WERI-Rb-1 (cell line): ENCODE results near the gene LRG1.

Experiments used
- DNase-seq: peaks from one replicate; pipeline ENCODE4 v3.0.0-alpha.2; 2020
- H3K27ac ChIP-seq: fragments of 250-450 bp; sonication (Bioruptor Pico); 2 replicates; pipeline ENCODE4 v1.5.1; 2020; ENCODE audit warnings: mild to moderate bottlenecking, moderate library complexity
- H3K27me3 ChIP-seq: fragments of 250-450 bp; sonication (Bioruptor Pico); 2 replicates; pipeline ENCODE4 v1.5.1; 2021; ENCODE audit warnings: mild to moderate bottlenecking, low read depth, moderate library complexity; ENCODE audit not compliant: insufficient read depth, severe bottlenecking
- H3K36me3 ChIP-seq: fragments of 250-450 bp; sonication (Bioruptor Pico); 2 replicates; pipeline ENCODE4 v1.5.1; 2020; ENCODE audit warnings: mild to moderate bottlenecking, moderate library complexity
- H3K4me3 ChIP-seq: 2 replicates; pipeline ENCODE4 v1.5.1; 2011; ENCODE audit warnings: low read depth, mild to moderate bottlenecking, control low read depth, low read length
- H3K9me3 ChIP-seq: fragments of 250-450 bp; sonication (Bioruptor Pico); 2 replicates; pipeline ENCODE4 v1.5.1; 2021; ENCODE audit warnings: mild to moderate bottlenecking, moderate library complexity; ENCODE audit not compliant: severe bottlenecking
- TF ChIP-seq, protein P1 (sequence below): IDR thresholded peaks from 2 replicates; pipeline ENCODE4 v1.5.1; 2011; ENCODE audit warnings: low read depth, mild to moderate bottlenecking, control low read depth, inconsistent platforms, low read length

Gene LRG1

DNA sequence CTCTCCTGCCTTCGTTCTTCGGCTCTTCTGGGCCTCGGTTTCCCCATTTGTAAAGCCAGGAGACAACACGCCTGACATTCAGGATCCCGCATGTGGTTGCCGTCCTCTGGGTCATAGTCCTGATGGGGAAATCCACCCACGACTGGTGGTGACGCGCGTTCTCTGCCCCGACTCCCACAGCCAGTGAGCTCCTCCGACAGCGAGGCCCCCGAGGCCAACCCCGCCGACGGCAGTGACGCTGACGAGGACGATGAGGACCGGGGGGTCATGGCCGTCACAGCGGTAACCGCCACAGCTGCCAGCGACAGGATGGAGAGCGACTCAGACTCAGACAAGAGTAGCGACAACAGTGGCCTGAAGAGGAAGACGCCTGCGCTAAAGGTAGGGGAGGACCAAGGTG, 51.3 kb downstream of the LRG1 start:
- TF ChIP-seq, protein P1, sequence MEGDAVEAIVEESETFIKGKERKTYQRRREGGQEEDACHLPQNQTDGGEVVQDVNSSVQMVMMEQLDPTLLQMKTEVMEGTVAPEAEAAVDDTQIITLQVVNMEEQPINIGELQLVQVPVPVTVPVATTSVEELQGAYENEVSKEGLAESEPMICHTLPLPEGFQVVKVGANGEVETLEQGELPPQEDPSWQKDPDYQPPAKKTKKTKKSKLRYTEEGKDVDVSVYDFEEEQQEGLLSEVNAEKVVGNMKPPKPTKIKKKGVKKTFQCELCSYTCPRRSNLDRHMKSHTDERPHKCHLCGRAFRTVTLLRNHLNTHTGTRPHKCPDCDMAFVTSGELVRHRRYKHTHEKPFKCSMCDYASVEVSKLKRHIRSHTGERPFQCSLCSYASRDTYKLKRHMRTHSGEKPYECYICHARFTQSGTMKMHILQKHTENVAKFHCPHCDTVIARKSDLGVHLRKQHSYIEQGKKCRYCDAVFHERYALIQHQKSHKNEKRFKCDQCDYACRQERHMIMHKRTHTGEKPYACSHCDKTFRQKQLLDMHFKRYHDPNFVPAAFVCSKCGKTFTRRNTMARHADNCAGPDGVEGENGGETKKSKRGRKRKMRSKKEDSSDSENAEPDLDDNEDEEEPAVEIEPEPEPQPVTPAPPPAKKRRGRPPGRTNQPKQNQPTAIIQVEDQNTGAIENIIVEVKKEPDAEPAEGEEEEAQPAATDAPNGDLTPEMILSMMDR: no peak
- H3K27me3 ChIP-seq: no peaks in the 10 kb centered on the region
- H3K36me3 ChIP-seq: peaks cover 45% of the 10 kb centered on the region
- H3K4me3 ChIP-seq: no peak overlapping the region
- H3K27ac ChIP-seq: no peak overlapping the region
- H3K9me3 ChIP-seq: no peaks in the 10 kb centered on the region
- no peak for DNase-seq

DNA sequence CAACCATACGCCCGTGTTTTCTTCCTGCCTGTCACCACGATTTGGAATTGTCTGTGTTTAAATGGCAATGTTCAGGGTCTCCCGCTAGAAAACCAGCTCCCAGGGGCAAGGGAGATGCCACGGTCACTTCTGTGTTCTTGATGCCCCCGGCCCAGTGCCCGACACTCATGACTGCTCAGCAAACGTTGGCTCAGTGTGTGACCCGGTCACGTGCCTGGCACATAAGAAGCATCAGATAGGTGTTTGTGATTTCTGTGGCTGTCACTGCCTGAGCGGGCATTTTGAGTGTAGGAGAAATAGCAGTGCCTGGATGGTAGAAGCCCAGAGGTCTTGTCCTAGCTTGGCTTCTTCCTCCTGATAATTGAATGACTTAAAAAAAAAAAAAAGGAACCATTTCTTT, 52.3 kb downstream of the LRG1 start:
- H3K36me3 ChIP-seq: peaks cover 48% of the 10 kb centered on the region
- no peaks in the 10 kb centered on the region for H3K9me3 ChIP-seq
- no peaks in the 10 kb centered on the region for H3K27me3 ChIP-seq
- TF ChIP-seq, protein P1: no peak
- H3K4me3 ChIP-seq: no peak overlapping the region
- no peak for DNase-seq
- no peak overlapping the region for H3K27ac ChIP-seq
